Erythroblast (primary cell): Measurements from ENCODE around the gene AQP9.

Experiments
- GATA1 ChIP-seq: IDR thresholded peaks from 2 replicates; pipeline ENCODE4 v1.6.1; 2011; ENCODE audit warnings: low read depth, mild to moderate bottlenecking, control low read depth, low read length, moderate library complexity
- POLR2A ChIP-seq: IDR thresholded peaks from 2 replicates; pipeline ENCODE4 v1.6.1; 2011; ENCODE audit warnings: mild to moderate bottlenecking, low read length

DNA sequence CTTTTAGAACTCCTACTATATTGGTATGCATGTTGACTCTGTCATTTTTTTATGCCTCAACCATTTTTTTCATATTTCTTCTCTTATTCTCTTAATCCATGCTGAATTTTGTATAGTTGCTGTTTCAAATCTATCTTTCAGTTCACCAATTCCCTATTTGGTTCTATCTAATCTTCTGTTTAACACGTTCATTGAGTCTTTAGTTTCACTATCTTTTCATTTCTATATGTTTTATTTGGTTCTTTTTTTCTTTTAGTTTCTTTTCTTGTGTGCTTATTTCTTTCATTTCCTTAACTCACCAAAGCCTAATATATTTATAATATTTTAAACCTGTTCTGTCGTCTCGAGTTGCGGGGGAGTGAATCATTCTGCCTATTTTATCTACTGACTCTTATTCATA is 8.0 kb downstream of the AQP9 start:
- no peak for TF ChIP-seq POLR2A
- no peak for TF ChIP-seq GATA1
